Measurements from ENCODE around the gene HSD3B2.

The HSD3B2 gene

DNA sequence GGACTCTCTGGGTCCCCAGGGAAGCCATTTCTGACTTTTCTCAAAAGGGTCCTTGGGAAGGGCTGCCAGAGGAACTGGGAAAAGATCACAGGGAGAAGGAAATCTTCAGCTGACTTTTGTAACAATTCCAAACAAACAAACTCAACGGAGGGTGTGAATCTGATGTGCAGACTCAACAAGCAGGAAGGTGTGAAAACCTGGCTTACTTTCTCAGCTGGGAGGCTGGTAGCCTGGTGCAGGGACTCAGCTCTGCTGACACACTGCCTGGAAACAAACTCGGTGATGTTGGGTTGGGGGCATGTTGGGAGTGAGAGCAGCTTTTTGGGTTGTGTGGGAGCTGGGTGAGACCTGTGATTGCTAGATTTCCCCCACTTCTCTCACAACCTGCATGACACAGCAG is 10.2 kb upstream of the HSD3B2 start:
- DNase-seq: no peak

DNA sequence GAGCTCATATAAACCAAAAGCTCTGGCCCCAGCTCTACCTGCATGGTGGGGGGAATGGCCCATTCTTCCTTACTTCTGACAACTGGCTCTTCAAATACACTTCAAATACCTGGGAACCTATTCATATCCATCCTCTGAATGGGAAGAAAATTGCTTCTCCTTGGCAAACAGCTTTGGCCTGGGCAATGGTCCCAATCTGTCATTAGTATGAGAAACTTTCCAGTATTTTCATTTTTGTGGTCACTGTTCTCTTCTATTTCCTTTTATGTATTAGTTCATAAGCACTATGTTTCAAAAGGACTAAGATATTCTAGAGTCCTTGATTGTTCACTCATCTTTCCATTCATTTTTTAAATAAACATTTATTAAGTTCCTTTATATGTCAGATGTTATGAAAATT is 5.2 kb upstream of the HSD3B2 start:
- DNase-seq: no peak

DNA sequence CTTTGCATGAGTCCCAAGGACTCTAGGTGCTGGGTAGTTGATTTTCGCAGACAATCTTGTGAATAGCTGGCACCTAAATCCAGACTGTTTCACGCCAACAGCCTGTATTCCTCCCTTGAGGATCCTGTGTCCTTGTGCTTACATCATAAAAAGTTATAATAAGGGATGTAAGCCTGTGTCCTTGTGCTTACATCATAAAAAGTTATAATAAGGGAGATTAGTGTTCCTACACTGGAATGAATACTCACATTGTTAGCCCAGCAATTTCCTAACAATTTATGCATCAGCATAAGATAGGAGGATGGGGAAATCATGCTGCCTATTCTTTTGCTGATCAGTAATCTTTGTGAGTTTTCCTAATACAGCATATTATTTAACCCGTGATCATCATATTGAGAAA is 4.0 kb upstream of the HSD3B2 start:
- no peak for DNase-seq

DNA sequence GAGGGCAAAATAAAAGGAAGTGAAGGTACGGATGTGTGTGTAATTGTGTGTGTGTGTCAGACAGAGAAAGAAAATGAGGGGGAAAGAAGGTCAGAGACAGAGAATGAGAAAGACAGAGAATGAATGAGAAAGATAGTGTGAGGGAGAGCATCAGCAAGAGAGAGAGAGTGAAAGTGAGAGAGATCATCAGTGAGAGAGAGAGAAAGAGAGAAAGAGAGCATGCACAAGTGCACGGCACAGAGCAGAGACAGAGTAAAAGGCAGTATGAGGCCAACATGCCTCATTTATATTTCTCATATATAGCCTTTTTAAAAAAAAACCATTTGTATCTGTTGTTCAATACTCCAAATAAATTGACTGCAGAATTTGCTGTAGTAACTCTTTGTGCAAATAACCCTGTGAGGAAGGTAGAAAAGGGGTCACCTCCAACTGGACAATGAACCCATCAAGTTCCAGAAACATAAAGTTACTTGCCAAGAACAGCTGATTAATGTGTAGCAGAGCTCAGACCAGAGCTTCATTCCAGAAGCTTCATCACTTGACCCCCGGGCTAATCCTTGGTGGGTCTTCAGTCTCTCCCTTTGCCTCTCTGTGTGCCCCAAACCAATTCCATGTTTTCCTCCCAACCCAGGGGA is 1.2 kb downstream of the HSD3B2 start:
- DNase-seq: no peak

DNA sequence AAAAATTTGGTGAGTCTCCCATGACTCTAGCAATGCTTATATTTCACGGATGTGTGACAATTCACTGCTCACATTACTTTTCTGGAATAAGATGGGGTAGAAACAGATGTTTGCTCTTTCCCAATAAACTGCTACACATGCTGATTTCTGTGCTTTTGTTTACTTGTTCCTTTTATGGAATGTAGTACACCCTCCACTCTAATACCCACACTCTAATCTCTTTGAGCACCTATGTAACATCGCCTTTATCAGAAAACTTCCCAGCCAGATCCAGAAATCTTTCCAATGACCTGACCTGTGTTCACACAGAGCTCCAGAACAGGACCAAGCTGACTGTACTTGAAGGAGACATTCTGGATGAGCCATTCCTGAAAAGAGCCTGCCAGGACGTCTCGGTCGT is 4.2 kb downstream of the HSD3B2 start:
- no peak for DNase-seq

DNA sequence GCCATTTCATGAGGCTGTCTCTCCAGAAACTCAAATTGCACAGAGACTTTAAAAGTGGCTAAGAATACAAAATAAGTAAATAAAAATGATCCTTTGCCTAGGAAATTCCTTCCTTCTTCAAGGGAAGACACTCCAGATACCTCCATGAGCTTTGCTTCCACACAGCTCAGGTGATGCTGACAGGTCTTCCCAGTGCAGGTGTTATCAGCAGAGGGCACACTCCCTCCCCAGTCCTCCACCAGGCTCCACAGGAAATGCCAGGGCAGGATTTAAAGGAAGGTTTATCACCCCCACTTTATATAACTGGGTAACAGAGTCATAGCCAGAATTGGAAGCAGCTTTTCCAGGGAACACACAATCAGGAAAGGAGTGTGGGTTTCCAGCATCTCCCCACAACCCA is 5.7 kb downstream of the HSD3B2 start:
- DNase-seq: no peak

DNA sequence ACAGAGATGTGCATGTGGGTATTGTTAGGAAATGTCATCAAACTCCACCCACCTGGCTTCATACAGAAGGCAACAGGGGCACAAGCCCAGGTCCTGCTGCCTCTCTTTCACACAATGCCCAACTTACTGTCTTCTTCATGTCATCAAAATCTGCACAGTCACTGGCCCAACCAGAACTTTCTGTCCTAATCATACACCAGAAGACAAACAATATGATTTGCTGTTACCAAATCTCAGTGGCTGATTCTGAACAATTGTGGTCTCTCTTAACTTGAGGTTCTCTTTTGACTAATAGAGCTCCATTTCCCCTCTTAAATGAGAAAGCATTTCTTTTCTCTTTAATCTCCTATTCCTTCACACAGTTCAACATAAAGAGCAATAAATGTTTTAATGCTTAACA is 7.7 kb downstream of the HSD3B2 start:
- no peak for DNase-seq

DNA sequence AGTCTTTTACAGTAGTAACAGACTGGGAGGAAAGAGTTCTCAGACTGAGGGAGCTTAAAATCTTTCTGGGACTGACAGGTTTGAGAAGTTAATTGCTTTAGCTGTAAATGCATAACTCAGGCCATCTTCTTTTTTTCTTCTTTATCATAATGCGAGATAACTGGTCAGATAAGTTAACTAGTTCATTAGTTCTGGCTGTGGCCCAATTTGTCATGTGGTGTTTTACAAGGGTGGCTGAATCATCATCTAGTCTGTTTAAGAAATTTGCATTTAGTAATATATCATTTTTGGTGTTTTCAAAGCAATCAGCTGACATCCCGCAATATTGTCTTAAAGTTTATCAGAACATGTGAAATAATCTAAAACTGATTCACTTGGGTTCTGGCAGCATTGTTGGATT is 14.0 kb downstream of the HSD3B2 start:
- DNase-seq: no peak

DNA sequence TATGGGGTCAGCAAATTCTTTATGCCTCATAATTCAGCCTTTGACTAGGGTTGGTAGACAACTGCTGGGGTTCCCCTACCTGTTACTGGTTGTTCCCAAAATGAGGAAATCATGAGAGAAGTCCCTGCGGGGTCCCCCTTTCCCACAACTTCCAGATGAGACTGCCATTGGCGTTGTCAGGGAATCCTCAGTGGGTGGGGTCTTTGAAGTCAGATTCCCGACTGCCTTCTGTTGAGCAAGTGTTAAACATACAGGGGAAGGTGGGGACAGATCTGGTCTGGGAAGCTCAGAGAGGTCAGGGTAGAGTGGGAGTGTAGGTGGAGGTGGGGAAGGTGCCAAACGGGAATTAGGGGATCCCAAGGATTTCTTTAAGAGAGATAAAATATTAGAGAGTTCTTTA is 14.7 kb downstream of the HSD3B2 start:
- DNase-seq: no peak

DNA sequence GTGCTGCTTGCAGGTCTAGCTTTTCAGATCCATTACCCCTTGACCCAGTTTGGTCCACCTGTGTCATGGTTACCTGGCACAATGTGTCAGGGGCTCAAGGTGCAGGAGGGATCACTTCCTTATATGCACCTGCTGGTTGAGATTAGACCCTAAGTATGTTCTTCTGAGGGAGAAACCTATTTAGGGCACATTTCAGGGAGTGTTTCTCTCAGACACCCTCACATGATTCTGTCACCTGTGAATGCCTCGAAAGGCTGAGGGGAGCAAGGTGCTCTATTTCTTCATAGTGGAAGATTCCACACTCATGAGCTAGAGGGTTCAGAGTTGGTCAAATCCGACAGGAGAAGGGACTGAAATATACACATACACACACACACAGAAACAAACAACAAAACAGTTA is 15.5 kb downstream of the HSD3B2 start:
- DNase-seq: no peak

DNA sequence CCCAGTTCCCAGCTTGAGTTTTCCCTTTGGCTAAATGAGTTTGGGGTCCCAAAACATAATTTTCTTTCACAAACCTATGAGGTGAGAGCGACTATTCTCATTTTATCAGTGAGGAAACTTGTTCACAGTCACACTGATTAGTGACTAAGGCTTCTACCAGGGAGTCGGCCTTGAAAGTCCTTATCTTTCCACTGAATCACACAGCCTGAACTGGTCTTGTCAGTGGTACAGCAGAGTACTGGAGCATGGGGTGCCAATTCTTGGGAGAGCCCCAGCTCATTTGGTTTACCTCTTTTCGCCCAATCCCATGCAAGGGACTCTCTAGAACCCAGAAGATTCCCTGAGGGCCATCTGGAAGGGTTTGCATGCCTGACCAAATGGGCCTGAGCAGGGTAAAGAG is 16.9 kb downstream of the HSD3B2 start:
- DNase-seq: no peak

DNA sequence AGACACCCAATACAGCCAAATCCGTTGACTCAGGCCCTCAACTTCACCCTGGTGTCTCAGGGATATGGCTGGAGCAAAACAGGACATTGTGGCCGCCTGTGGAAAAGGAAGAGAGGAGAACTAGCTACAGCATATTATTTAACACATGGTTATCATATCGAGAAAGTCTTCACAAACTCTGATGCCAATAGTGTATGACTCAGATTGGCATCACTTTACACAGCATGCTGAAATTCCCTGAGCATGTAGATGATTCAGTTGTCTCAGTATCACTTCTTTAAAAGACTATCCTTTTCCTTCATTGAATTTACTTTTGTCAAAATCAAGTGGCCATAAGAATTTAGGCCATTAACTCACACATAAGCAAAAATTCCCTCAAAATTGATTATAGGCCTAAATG is 20.1 kb downstream of the HSD3B2 start:
- DNase-seq: no peak

DNA sequence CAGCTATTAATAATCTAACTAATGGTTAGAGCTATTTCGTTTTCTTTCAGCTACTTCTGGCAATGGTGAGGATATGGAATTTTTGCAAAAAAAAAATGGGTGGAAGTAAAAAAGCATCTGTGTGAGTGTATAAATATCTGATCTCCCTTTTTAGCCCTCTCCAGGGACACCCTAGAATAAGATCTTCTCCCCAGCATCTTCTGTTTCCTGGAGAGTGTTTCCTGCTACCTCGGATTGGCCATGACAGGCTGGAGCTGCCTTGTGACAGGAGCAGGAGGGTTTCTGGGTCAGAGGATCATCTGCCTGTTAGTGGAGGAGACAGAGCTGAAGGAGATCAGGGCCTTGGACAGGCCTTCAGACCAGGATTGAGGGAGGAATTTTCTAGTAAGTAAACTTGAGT is 23.8 kb downstream of the HSD3B2 start:
- no peak for DNase-seq

DNA sequence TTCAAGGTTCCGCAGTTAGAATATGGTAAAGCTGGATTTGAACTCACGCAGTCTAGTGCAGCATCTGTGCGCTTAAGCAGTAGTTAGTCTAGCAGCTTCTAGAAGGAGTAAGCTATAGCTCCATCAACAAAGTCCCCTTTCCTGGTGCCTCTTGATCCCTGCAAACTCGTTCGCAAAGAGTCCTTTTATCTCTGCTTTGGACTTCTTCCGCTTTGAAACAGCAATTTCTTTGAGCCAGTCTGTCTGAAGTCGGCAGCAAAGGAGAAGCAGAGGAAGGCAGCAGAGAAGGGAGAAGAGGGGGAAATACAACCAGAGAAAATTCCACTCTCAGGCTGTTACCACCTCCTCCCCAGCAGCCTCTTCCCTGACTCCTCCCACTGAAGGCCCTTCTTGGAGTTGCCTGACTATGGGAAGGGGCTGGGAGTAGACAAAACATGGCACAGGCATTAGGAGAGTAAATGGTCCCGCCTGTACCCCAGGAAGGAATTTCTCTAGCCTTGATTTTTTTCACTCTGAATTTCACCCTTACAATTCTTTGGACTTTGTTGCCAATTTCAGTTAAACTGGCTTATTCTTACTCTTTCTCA is 25.9 kb downstream of the HSD3B2 start:
- DNase-seq: no peak

DNA sequence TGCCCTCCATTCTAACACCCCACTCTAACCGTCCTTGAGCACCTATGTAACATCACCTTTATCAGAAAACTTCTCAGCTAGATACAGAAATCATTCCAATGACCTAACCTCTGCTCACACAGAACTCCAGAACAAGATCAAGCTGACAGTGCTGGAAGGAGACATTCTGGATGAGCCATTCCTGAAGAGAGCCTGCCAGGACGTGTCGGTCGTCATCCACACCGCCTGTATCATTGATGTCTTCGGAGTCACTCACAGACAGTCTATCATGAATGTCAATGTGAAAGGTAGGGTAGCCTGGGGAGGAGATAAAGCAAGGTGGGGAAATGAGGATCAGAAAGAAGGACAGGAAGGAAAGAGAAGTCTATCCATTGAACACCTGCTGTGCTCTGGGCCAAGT is 27.8 kb downstream of the HSD3B2 start:
- DNase-seq: no peak

DNA sequence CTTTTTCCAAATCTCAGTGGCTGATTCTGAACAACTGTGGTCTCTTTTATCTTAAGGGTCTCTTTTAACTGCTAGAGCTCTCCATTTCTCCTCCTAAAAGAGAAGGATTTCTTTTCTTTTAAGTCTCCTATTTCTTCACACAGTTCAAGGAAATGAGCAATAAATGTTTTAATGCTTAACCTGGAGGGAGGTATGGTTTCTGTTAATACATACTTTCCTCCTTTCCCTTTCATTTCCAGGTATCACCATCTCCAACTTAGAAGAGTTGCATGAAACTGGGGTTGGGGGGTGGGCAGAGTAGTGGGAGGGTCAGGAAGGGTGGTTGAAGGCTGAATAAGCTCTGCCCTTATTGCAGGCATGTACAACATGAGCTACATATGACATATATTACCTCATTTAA is 31.4 kb downstream of the HSD3B2 start:
- no peak for DNase-seq

DNA sequence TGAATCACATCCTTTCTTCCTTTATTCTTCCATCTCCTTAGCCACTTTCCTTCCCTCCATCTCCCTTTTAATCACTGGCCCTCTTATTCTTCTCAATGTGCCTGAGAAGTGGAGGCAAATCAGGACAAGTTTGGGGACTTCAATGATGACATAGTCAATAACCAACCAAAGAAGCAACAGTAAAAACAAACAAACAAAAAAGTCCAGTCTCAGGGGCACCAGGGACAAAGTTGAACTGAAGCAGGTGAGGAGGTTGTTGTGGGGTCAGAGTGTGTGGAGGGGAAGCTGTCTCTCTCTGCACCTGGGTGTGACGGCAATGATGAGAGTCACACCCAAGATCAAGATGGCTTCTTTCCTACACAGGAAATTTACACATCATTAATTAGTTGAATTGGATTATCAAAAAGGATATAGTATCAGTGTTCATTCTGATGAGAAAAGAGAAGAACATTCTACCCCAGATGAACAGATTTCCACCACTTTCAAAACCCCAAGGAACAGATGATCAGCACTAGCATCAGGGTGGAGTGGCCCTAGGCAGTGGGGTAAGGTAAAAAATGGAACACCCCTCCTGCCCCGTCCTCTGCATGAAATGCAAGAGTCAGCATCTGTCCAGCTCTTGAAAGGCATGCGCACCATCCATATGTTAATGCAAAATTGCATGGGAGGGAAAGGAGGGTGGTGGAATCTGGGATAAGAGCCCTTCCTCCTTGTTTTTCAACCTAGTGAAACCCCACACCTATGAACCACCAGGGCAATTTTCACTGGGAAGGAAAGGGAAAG is 32.6 kb downstream of the HSD3B2 start:
- no peak for DNase-seq

DNA sequence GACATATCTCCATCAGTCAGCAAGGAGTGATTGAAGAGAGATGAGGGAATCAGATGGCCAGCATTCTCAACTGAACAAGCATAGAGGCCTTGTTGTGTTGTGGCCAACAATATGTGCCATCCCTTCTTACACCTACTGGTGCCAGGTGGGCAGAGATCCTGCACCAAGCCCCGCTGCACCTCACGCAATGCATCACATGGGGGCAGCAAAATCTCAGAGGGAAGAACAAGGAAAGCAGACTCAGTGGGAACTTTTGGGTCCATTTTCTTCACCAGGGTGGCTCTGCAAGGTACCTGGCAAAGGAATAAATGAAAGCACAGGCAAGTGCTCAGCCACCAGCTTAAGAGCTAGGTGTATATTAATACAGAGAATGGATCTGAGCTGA is 33.2 kb downstream of the HSD3B2 start:
- no peak for DNase-seq

DNA sequence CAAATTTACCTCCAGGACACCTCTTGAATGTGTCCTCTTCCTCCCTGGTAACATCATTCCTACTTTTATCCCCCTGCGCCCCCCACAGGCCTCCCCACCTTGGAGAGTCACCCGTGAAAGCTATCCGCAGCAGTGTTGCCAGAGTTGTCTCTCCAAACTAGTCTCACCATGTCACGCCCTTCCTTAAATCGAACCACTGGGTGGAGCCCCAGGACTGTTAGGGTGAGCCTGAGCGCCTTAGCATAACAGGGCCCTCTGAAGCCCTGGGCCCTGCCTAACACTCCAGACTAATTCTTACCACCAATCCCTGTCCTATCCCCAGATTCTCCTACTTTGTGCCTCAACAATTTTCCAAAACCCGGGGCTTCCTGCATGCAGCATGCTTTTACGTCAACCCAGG is 35.0 kb downstream of the HSD3B2 start:
- no peak for DNase-seq

DNA sequence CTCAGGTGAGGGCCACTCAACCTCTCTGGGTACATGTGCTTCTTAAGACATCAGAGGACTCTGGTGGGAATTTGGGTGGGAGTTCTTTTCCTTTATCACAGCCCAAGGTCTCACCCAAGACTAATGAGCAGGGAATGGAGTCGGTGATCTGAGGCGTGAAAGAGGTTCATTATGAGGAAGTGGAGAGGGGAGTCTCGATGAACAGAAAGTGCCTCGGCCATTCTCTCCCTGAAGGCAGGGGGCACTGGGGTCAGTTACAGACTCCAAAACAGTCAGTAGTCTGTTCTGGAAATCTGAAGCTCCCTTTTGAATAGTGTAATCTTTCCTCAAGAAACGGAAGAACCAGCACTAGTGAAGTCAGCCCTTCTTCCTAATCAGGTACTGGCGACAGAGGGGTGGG is 36.2 kb downstream of the HSD3B2 start:
- no peak for DNase-seq

DNA sequence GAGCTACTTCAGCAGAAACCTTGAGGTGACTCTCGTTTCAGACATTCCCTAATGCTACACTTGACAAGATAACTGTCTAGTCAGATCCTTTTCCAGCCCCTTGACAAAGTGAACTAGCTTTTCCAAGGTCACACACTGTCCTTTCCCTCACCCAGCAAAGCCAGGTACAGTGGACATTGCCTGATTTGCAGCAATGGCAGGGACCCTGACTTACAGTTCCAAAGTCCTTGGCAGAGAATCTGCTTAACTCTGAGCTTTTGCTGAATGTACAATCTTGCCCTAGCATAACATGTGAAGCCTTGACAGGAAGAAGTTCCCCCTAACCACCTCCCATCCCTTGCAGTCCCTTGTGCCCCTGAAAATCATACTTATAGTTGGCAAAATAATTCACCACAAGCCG is 37.1 kb downstream of the HSD3B2 start:
- DNase-seq: no peak

DNA sequence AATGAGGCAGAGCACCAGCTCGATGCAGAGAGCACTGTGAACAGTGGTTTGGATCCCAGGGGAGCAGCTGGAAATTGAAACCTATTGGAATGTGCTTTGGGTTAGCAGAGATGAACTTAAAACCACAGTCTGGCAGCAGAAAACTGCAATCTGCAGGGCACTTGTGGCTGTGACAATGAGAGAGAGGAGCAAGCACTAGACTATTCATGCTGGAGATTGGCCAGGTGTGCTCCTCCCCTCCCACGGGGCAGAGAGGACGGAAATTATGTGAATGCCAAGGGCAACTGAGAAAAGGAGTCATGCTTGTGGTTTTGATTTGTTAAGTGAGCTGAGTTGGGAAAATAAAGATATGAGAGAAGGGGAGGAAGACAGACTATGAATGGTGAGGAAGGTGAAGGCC is 38.1 kb downstream of the HSD3B2 start:
- no peak for DNase-seq

DNA sequence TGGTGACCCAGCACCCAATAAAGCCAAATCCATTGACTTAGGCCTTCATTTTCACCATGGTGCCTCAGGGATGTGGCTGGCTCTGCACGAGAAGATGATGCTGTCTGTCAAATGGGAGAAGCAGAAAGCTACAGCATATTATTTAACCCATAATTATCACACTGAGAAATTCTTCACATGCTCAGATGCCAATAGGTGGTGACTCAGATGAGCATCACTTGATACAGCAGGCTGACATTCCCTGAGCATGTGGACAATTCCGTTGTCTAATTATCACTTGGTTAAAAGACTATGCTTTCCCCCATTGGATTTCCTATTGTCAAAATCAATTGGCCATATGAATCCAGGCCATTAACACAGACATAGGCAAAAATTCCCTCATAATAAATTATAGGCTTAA is 48.0 kb downstream of the HSD3B2 start:
- no peak for DNase-seq

DNA sequence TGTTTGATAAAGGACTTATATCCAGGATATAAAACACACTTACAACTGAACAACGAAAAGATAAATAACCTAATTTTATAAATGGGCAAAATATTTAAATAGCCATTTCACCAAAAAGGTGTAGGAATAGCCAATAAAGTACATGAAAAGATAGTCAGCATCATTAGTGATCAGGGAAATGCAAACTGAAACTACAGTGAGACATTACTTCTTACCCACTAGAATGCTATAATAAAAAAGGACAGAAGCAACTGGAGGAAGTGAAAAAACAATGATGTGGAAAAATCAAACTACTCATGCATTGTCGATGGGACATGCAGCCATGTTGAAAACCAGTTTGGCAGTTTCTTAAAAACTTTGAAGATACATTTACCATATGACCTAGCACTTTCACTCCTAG is 48.6 kb downstream of the HSD3B2 start:
- no peak for DNase-seq

DNA sequence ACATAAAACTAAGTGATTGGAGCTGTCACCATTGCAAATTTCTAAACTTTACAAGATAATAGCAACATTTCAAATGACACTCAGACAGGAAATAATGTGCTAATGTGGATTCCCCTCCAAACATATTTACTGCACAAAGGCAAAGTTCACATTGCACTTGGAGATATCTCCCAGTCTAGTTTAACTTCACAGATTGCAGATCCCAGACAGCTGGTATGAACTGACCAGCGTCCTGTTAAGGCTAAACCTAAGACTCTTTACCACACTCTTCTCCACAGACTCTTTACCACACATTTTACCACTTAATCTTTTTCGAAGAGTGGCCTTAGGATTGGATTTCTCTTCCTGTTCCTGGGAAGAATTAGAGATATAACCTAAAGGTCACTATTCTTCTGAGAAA is 51.5 kb downstream of the HSD3B2 start:
- no peak for DNase-seq
